AG04449 (cell line): Measurements from ENCODE around the gene IL33.

Experiments
- CTCF ChIA-PET: fragments of 350-600 bp; formaldehyde crosslinking; extraction: SDS; loops from one replicate; lab custom pipeline; 2021; ENCODE audit warnings: antibody characterized with exemption; lab: Yijun Ruan, JAX
- POLR2A ChIA-PET: fragments of 400-600, 350-600 bp; formaldehyde crosslinking; extraction: SDS; loops from one replicate; lab custom pipeline; 2020; ENCODE audit warnings: antibody characterized with exemption, inconsistent platforms; lab: Yijun Ruan, JAX
- DNase-seq: peaks from one replicate; pipeline ENCODE4 v3.0.0-alpha.2; 2010; ENCODE audit warnings: low read depth, low spot score
- H3K4me3 ChIP-seq: 2 replicates; pipeline ENCODE4 v1.5.1; 2011; ENCODE audit warnings: low read depth, mild to moderate bottlenecking, control low read depth, low read length
- TF ChIP-seq, protein P1 (sequence below): IDR thresholded peaks from one replicate; pipeline ENCODE4 v1.5.1; 2011; ENCODE audit warnings: mild to moderate bottlenecking, moderate library complexity, low read length, control low read depth, inconsistent platforms; ENCODE audit not compliant: insufficient read depth; ENCODE audit errors: missing control alignments

IL33 gene

DNA sequence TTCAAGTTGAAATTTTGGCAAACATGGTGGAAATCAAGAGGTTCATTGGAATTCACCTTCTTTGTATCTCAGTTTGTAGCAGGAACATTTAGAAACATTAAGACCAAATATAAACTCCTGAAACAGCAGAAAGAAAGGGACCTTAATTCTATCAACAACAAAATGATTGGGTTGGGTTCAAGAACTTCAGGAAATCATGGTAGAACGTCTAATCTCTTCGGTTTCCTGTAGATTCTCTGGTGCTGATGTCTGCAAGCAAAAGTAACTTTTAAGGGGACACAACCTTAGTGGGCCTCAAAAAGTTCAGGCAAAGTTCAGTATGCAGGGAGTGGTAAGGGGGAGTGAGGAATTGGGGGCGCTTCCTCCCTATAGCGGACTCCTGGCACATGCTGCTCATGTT is 3.4 kb downstream of the IL33 start:
- TF ChIP-seq, protein P1, sequence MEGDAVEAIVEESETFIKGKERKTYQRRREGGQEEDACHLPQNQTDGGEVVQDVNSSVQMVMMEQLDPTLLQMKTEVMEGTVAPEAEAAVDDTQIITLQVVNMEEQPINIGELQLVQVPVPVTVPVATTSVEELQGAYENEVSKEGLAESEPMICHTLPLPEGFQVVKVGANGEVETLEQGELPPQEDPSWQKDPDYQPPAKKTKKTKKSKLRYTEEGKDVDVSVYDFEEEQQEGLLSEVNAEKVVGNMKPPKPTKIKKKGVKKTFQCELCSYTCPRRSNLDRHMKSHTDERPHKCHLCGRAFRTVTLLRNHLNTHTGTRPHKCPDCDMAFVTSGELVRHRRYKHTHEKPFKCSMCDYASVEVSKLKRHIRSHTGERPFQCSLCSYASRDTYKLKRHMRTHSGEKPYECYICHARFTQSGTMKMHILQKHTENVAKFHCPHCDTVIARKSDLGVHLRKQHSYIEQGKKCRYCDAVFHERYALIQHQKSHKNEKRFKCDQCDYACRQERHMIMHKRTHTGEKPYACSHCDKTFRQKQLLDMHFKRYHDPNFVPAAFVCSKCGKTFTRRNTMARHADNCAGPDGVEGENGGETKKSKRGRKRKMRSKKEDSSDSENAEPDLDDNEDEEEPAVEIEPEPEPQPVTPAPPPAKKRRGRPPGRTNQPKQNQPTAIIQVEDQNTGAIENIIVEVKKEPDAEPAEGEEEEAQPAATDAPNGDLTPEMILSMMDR, result no peak
- POLR2A ChIA-PET, result no interaction called here
- H3K4me3 ChIP-seq, result no peak overlapping the region
- no peak for DNase-seq
- CTCF ChIA-PET, result no interaction called here

DNA sequence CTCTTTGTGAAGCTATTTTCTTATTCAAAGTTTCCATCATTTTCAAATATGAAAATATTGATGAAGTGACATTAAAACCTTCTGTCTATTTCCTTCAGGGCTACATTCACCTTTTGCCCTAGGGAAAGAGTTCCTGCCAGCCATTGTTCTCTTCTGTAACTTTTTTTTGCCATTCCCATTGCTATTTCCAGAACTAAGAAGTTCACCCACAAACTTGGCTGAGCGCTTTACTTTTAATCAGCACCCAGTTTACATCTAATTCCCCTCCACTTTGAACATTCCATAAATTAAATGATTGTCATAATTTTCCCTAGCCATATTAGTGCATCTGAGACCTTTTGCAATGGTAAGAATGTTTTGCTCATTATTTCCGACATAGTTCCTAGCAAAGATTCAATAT is 4.4 kb downstream of the IL33 start:
- ChIA-PET CTCF (no interaction called here), POLR2A (no interaction called here)

DNA sequence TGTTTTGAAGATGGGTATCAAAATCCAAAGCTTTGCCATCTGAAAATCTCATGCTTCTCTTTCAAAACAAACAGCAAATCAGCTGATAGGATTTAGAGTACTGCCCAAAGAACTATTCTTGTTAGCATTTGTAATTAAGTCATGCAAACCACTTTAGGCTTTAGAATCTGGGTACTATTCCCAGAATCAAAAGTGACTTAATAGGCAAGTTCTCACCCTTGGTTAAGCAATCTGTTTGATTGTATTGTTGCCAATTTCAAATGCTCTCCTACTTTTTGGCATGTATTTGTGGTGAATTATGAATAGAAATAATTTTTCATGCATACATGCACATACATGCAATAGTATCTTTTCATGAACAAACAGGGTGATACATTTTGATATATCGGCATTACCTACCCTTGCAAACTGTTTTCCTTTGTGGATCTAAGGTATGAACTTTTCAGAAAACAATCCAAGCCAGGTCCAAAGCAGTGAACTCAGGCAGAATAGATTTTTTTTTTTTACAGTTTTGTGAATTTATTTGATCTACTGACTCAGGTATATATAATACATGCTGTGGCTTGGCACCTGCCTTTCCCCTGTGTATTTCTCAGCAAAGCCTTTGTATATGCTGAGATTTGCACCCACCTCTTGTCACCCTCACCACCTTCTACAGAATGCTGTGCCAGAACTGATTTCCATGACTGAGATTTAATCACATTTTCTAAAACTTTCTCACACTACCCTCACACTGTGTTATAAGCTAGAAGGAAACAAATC is 9.0 kb downstream of the IL33 start:
- H3K4me3 ChIP-seq, result no peak overlapping the region
- ChIA-PET POLR2A (no interaction called here), CTCF (no interaction called here)
- TF ChIP-seq, protein P1, result no peak
- no peak for DNase-seq

More for the DNA sequence above, 4.4 kb downstream of the IL33 start:
- DNase-seq, result no peak
- TF ChIP-seq, protein P1, result no peak
- H3K4me3 ChIP-seq, result no peak overlapping the region

DNA sequence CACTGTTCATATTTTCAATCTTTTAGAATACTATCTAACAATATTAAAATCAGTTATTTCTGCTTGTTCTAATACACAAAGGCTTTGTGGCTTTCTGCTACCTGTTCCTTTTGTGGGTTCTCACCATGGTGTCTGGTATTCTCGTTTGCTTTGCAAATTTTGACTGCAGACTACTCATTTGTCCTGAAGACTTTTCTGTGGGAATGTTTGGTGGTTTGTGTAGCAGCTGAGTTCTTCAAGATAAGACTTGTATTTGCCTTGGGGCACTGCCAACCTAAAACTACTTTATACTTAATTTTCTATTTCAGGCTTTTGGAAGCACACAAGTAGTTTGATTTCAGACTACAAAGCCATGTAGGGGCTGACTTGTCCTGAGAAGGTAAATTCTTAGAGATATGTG is 11.1 kb downstream of the IL33 start:
- no peak for DNase-seq
- no peak overlapping the region for H3K4me3 ChIP-seq
- ChIA-PET POLR2A (no interaction called here), CTCF (no interaction called here)
- TF ChIP-seq, protein P1, result no peak

DNA sequence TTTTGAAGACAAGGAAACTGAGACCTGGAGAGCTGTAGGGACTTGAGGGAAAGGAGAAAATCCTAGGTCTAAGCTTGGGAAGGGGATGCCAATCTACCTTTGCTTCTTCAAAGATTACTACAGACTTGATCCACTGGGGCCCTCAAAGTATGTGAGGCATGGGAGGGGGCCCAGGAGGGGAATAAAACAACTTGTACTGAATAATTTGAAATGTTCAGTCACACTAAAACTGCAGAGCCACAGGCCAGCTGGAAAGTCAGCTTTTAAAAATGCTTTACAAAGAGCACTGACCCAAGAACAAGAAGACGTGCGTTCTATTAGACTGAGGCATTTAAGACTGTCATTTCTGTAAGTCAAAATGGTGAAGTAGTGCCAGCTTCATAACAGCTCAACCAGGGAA is 13.6 kb downstream of the IL33 start:
- H3K4me3 ChIP-seq, result no peak overlapping the region
- POLR2A ChIA-PET, result no interaction called here
- TF ChIP-seq, protein P1, result no peak
- CTCF ChIA-PET, result no interaction called here
- no peak for DNase-seq

DNA sequence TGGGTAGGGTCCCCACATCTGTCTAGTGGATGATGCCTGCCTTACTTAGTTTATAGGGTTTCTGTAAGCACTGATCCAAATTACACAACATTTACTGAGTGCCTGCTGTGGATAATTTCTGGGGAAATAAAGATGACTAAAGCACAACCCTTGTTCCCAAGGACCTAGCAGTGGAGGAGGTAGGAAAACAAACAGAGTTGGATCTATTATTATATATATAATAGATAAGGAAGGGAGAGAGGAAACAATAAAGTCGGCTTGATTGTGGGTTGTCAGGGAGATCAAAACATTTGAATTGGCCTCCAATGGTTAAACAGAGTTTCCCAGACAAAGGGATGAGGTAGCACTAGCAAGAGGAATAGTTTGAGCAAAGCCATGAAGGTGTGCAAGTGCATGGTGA is 14.0 kb downstream of the IL33 start:
- CTCF ChIA-PET, result no interaction called here
- POLR2A ChIA-PET, result no interaction called here
- no peak for DNase-seq
- no peak overlapping the region for H3K4me3 ChIP-seq
- TF ChIP-seq, protein P1, result no peak
